HT-29 (cell line): ENCODE data around the gene LMF2. TPM values are rescaled to one million over a fixed set of nuclear protein-coding genes. Genes with fewer than 3 reads are reported as not detected.
"Not testable (repeated sequence)": the region's sequence is repeated elsewhere in the genome, so short reads cannot be mapped to it uniquely, and the experiment has no call there.

ENCODE experiments used
- DNase-seq: peaks from one replicate; pipeline ENCODE4 v3.0.0-alpha.2; 2015; ENCODE audit warnings: low spot score
- total RNA-seq: library from RNA; depleted of rRNA; stranded (reverse); fragments of >200 nt; shearing (Covaris generic); gene quantifications from 2 replicates; pipeline ENCODE4 v1.2.3, GENCODE V29; 2014

Gene LMF2
- total RNA-seq, 1 experiment from 2014 or later: 52.8 TPM

GRCh38 chr22:50533856-50534711 lies 26.6 kb upstream of the LMF2 start:
- not testable (repeated sequence) for DNase-seq

GRCh38 chr22:50532824-50533796 lies 25.6 kb upstream of the LMF2 start:
- DNase-seq: no peak

GRCh38 chr22:50531962-50532674 lies 24.6 kb upstream of the LMF2 start:
- peak; percentile 35 for DNase-seq

GRCh38 chr22:50531546-50531961 lies 24.1 kb upstream of the LMF2 start:
- peak; percentile 17 for DNase-seq

GRCh38 chr22:50530877-50531545 lies 23.5 kb upstream of the LMF2 start:
- DNase-seq: peak; percentile 50

GRCh38 chr22:50530580-50530876 lies 23.0 kb upstream of the LMF2 start:
- no peak for DNase-seq

- DNase-seq: peak; percentile 25
Observed at GRCh38 chr22:50529897-50530579, 22.5 kb upstream of the LMF2 start, which contains the start of gene TYMP. Gene TYMP, minus strand, starts transcription at chr22:50530012. Its CDS starts 303 bp downstream, at chr22:50529709.

GRCh38 chr22:50529416-50529896 lies 22.0 kb upstream of the LMF2 start:
- DNase-seq: no peak

- no peak for DNase-seq
Observed at GRCh38 chr22:50528682-50529415, 21.3 kb upstream of the LMF2 start.

GRCh38 chr22:50527921-50528681 lies 20.6 kb upstream of the LMF2 start:
- no peak for DNase-seq

GRCh38 chr22:50526834-50527801 lies 19.6 kb upstream of the LMF2 start:
- DNase-seq: peak; percentile 19

- peak; percentile 19 for DNase-seq
Observed at GRCh38 chr22:50526108-50526833, 18.8 kb upstream of the LMF2 start.

- DNase-seq: no peak
Observed at GRCh38 chr22:50525858-50526107, 18.3 kb upstream of the LMF2 start.

GRCh38 chr22:50525104-50525857 lies 17.8 kb upstream of the LMF2 start, which contains the start of gene SCO2:
Gene SCO2, minus strand, starts transcription at chr22:50525598. Its CDS starts 1,187 bp downstream, at chr22:50524411.
- DNase-seq: peak; percentile 94

- DNase-seq: peak; percentile 33
Observed at GRCh38 chr22:50524676-50525103, 17.2 kb upstream of the LMF2 start.
